Measurements from ENCODE around the gene ZNF48. TPM values are rescaled to one million over a fixed set of nuclear protein-coding genes. Genes with fewer than 3 reads are reported as not detected.
"Not testable (repeated sequence)": the region's sequence is repeated elsewhere in the genome, so short reads cannot be mapped to it uniquely, and the experiment has no call there.

Gene ZNF48
- total RNA-seq, 4 donors from 2014 or later, result 4.4 to 12.7 (median 8.7) TPM

DNA sequence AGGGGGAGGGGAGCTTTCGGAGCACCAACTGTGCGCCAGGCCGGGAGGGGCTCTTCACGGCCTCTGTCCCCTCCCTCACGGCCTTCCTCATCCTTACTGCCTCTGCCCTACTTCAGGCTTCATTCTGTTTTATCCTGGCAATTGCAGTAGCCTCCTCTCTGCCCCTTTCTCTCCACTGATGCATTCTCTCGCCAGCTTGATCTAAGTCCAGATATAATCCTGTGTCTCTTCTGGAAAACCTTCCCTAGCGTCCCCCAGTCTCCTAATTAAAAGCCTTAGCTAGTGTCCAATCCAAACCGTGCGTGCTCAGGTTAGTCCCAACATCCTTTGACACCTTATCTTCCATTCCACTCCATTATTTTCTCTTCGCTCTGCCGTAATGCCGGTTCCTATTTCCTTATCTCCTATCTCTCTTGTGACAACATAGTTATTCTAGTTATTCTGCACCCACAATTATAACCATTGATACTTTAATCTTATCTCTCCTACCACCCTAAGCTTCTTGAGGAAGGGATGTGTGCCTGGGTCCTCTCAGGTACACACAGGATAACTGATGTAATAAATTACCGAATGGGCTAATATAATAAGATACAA, 869 bp downstream of the ZNF48 start:
- in situ Hi-C loops (cut with MboI; ENCODE audit: low sequenced_read_pairs in 4 of 4), result no loop called here
- H3K9me3 ChIP-seq, result no peaks in the 10 kb centered on the region
- peak overlapping the region; percentile 75 to 86 (median 79) for H3K4me3 ChIP-seq
- no peaks in the 10 kb centered on the region for H3K27me3 ChIP-seq
- peaks cover 0 to 17% of the 10 kb centered on the region in 2 donors for H3K36me3 ChIP-seq
- DNase-seq (no peak), ATAC-seq (no peak)
- TF ChIP-seq POLR2A (IDR thresholded peaks at IDR 0.05), result no peak
- TF ChIP-seq, protein P1, sequence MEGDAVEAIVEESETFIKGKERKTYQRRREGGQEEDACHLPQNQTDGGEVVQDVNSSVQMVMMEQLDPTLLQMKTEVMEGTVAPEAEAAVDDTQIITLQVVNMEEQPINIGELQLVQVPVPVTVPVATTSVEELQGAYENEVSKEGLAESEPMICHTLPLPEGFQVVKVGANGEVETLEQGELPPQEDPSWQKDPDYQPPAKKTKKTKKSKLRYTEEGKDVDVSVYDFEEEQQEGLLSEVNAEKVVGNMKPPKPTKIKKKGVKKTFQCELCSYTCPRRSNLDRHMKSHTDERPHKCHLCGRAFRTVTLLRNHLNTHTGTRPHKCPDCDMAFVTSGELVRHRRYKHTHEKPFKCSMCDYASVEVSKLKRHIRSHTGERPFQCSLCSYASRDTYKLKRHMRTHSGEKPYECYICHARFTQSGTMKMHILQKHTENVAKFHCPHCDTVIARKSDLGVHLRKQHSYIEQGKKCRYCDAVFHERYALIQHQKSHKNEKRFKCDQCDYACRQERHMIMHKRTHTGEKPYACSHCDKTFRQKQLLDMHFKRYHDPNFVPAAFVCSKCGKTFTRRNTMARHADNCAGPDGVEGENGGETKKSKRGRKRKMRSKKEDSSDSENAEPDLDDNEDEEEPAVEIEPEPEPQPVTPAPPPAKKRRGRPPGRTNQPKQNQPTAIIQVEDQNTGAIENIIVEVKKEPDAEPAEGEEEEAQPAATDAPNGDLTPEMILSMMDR (IDR thresholded peaks at IDR 0.05 in 4 of 5, conservative IDR thresholded peaks at IDR 0.05 in 1 of 5), result no peak
- peak overlapping the region; percentile 77 to 88 (median 86) for H3K27ac ChIP-seq
- intact Hi-C loops (cut with DNase I; ENCODE audit: low total_unique reads), result loop anchor here (1.0 kb wide), 2 partner anchors 11 to 18 kb away; partner anchors contain the start of gene ZNF771
- peaks cover 16 to 25% of the 10 kb centered on the region in 2 donors for H3K4me1 ChIP-seq

DNA sequence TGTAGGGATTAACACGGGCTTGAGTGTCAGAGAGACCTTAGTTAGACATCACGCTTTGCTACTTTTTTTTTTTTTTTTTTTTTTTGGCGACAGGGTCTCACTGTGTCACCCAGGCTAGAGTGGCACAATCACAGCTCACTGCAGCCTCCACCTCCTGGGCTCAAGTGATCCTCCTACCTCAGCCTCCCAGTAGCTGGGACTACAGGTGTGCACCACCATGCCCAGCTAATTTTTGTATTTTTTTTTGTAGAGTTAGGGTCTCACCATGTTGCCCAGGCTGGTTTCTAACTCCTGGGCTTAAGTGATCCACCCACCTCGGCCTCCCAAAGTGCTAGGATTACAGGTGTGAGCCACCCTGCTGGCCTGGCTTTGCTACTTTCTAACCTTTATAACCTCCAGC, 1.4 kb downstream of the ZNF48 start:
- Histone ChIP-seq H3K27ac (peak overlapping the region in 1 of 4 donors; percentile 88), H3K4me3 (peak overlapping the region in 2 of 4 donors; percentile 75 to 80), H3K36me3 (peaks cover 0 to 17% of the 10 kb centered on the region in 2 donors), H3K4me1 (peaks cover 17 to 26% of the 10 kb centered on the region in 2 donors)
- H3K27me3 ChIP-seq; DNase-seq; intact Hi-C loops (cut with DNase I; ENCODE audit: low total_unique reads); in situ Hi-C loops (cut with MboI; ENCODE audit: low sequenced_read_pairs in 4 of 4); H3K9me3 ChIP-seq; ATAC-seq: not testable (repeated sequence)

DNA sequence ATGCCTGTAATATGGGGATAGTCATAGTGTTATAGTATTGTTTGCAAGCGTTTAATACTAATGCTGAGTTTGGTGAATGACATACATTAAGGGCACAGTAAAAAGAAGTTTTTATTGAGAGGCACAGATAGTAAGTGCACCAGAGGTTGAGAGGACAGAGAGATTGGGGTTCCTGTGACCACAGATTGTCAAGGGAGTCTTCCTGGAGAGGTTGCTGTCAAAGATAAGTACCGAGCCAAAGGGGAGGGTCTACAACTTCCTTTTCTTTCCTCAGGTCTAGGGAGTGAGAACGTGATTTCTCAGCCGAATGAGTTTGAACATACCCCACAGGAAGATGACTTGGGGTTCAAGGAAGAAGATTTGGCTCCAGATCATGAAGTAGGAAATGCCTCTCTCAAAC, 1.8 kb downstream of the ZNF48 start:
- H3K27ac ChIP-seq, result no peak overlapping the region
- peaks cover 0 to 17% of the 10 kb centered on the region in 2 donors for H3K36me3 ChIP-seq
- no peaks in the 10 kb centered on the region for H3K9me3 ChIP-seq
- in situ Hi-C loops (cut with MboI; ENCODE audit: low sequenced_read_pairs in 4 of 4) (no loop called here), intact Hi-C loops (cut with DNase I; ENCODE audit: low total_unique reads) (no loop called here)
- DNase-seq (no peak), ATAC-seq (no peak)
- H3K27me3 ChIP-seq, result no peaks in the 10 kb centered on the region
- H3K4me1 ChIP-seq, result peaks cover 17 to 26% of the 10 kb centered on the region in 2 donors
- H3K4me3 ChIP-seq, result no peak overlapping the region
- TF ChIP-seq, protein P1 (IDR thresholded peaks at IDR 0.05 in 4 of 5, conservative IDR thresholded peaks at IDR 0.05 in 1 of 5), result no peak
- no peak for TF ChIP-seq POLR2A (IDR thresholded peaks at IDR 0.05)

DNA sequence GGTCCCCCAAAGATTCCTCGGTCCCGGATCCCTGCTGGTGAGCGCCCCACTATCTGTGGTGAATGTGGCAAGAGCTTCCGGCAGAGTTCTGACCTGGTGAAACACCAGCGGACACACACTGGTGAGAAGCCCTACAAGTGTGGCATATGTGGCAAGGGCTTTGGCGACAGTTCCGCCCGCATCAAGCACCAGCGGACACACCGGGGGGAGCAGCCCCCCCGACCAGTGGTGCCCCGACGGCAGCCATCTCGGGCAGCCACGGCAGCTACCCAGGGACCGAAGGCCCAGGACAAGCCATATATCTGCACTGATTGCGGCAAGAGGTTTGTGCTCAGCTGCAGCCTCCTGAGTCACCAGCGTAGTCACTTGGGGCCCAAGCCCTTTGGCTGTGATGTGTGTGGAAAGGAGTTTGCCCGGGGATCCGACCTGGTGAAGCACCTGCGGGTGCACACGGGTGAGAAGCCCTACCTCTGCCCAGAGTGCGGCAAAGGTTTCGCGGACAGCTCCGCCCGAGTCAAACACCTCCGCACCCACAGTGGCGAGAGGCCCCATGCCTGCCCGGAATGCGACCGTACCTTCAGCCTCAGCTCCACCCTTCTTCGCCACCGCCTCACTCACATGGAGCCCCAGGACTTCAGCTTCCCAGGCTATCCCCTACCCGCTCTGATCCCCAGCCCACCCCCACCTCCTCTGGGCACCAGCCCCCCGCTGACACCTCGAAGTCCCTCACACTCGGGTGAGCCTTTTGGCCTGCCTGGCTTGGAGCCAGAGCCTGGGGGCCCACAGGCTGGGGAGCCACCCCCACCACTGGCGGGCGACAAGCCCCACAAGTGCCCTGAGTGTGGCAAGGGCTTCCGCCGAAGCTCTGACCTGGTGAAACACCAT, 2.8 kb downstream of the ZNF48 start:
- no peak overlapping the region for H3K4me3 ChIP-seq
- peaks cover 0 to 17% of the 10 kb centered on the region in 2 donors for H3K36me3 ChIP-seq
- no peak overlapping the region for H3K27ac ChIP-seq
- in situ Hi-C loops (cut with MboI; ENCODE audit: low sequenced_read_pairs in 4 of 4) (no loop called here), intact Hi-C loops (cut with DNase I; ENCODE audit: low total_unique reads) (no loop called here)
- H3K4me1 ChIP-seq, result peaks cover 17 to 26% of the 10 kb centered on the region in 2 donors
- ATAC-seq, result no peak
- no peaks in the 10 kb centered on the region for H3K9me3 ChIP-seq
- DNase-seq, result no peak
- H3K27me3 ChIP-seq, result no peaks in the 10 kb centered on the region
- TF ChIP-seq, protein P1 (IDR thresholded peaks at IDR 0.05 in 4 of 5, conservative IDR thresholded peaks at IDR 0.05 in 1 of 5), result no peak
- TF ChIP-seq POLR2A (IDR thresholded peaks at IDR 0.05), result no peak

Measured in gastrocnemius medialis (tissue), 4 donors.